Parietal lobe (tissue), 2 donors: ENCODE results near the gene TCF4. TPM values are rescaled to one million over a fixed set of nuclear protein-coding genes. Genes with fewer than 3 reads are reported as not detected.

Source experiments
- small RNA-seq: library from RNA; depleted of rRNA; stranded (forward); fragments of <200 nt; gene quantifications from one replicate; pipeline ENCODE3, GENCODE V24; 2014; ENCODE audit warnings: low replicate concordance
- total RNA-seq: library from RNA; depleted of rRNA; stranded (reverse); fragments of >200 nt; gene quantifications from one replicate; pipeline ENCODE4 v1.2.3, GENCODE V29; 2014

The TCF4 gene
- 1,475 TPM for total RNA-seq

GRCh38 chr18:55588111-55588869 lies at the start of gene TCF4:
Gene TCF4, minus strand, starts transcription at chr18:55588192. Its CDS starts 1,076 bp downstream, at chr18:55587116.

Small RNA genes within 50 kb of the gene (small RNA-seq; reads per million reads assigned to genes)
- gene MIR4529: not detected
